EH (cell line): ENCODE measurements around the gene MTARC2.

Experiments
- DNase-seq: peaks from one replicate; pipeline ENCODE4 v3.0.0-alpha.2; 2015; ENCODE audit warnings: low read depth

Gene MTARC2

GRCh38 chr1:220803401-220804201, 55.5 kb downstream of the MTARC2 start:
- peak; percentile 46 for DNase-seq

DNA sequence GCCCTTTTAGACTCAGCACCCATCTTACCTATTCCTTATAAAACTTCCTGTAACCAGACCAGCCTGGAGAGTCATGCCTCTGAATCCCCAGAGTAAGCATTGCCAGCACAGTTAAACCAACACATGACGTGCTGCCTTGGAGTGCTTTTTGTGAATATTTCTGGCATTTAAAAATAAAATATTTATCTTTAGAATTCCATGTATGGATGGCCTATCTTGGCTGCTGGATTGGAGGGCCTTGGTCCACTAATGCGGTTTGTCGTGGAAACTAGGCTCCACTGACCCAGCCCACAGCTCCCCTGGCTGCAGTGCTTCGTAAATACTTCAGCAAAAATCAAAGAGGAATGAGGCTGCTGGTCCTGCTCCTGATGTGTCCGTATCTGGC, 56.1 kb downstream of the MTARC2 start:
- DNase-seq = no peak

DNA sequence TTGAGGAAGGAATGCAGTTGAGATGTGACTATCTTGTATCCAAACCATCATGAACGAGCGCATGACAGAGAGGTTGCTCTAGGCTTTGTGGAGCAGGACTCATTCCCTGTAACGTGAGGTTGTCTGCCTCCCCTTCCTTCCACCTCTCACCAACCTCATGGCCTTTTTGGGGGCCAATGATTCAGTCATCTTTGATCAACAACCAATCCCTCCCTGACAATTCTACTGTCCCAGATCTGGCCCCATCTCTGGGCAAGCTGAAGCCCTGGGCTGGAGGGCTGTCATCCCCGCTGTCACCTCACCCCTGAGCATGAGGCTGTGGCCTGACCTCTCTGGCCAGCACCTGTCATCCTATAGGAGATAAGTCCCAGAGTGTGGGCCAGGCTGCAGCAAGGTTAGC, 58.3 kb downstream of the MTARC2 start:
- DNase-seq = no peak

- DNase-seq = no peak
Observed at GRCh38 chr1:220807726-220808125, 59.6 kb downstream of the MTARC2 start.

- DNase-seq = no peak
Observed at GRCh38 chr1:220808345-220809186, 60.4 kb downstream of the MTARC2 start.

DNA sequence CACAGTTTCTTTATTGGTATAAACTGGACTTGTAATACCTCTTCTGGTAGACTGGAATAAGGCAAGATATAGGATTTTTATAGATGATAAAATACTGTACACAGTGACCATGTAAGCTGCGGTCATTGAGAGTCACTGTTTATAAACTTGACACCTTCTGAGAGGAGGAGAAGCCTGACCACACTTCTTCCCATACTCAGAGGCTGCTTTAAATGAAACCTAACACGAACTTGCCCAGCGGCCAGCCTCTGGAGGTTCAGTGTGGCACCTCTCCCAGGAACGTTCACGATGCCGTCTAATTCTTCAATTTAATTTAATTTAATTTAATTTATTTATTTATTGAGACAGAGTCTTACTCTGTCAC, 61.0 kb downstream of the MTARC2 start:
- DNase-seq = no peak

DNA sequence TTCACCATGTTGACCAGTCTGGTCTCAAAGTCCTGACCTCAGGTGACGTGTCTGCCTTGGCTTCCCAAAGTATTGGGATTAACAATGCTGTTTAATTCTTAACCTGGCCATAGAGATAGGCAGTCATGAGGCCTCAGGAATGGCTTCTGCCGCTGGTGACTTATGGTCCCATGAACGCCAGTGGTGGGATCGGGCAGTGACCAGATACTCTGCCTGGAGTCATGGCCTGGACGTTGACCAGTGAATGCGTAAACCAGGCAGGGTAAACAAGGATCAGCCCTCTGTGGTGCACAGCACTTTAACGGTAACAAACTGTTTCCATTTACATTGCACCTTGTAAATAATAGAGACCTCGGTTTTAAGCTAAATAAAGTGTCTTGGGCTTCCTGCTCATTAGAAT, 61.6 kb downstream of the MTARC2 start:
- DNase-seq = no peak

DNA sequence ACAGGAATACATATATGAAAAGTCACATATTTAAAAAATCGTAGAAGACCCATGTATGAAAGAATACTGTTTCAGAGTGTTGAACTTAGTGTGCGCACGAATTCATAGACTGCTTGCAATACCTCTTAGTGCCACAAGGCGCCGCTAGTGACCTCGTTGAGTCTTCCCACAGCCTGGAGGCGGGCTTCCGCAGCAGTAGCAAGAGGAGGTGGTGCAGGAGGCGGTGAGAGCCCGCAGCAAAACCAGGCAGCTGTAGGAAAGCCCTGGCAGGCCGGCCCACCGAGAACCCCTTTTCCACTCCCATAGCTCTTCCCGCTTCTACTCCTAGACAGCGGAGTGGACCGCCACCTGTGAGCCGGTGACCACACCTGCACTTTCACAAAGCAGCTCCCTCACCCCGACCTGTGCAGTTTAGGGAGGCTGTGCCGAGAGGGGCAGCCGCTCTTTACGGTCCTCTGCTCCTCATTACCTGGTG, 62.1 kb downstream of the MTARC2 start:
- DNase-seq = peak; percentile 83

- DNase-seq = no peak
Observed at GRCh38 chr1:220810963-220811362, 62.8 kb downstream of the MTARC2 start.

DNA sequence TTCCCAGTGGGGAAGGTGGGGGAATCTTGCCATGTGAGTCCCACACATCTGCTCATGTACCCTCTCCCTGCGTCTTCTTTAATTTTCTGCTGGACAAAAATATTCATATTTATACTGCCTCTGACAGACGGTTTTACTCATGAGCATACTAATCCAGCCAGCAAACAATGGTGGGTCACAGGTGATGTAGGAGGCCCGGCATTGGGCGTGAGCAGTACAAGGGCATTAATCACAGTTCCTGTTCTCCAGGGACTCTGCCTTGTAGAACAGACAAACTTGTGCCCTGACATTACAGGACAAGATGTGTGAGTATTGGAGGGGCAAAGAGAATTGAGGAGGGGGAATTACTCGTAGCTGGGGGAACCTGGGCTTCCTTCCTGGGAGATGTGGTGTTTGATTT, 63.6 kb downstream of the MTARC2 start:
- DNase-seq = no peak

GRCh38 chr1:220812308-220812707, 64.2 kb downstream of the MTARC2 start:
- DNase-seq = no peak

GRCh38 chr1:220813013-220813412, 64.9 kb downstream of the MTARC2 start:
- DNase-seq = no peak

- no peak for DNase-seq
Observed at GRCh38 chr1:220815409-220815808, 67.3 kb downstream of the MTARC2 start.

- DNase-seq = peak; percentile 93
Observed at GRCh38 chr1:220817907-220818306, 69.8 kb downstream of the MTARC2 start.

DNA sequence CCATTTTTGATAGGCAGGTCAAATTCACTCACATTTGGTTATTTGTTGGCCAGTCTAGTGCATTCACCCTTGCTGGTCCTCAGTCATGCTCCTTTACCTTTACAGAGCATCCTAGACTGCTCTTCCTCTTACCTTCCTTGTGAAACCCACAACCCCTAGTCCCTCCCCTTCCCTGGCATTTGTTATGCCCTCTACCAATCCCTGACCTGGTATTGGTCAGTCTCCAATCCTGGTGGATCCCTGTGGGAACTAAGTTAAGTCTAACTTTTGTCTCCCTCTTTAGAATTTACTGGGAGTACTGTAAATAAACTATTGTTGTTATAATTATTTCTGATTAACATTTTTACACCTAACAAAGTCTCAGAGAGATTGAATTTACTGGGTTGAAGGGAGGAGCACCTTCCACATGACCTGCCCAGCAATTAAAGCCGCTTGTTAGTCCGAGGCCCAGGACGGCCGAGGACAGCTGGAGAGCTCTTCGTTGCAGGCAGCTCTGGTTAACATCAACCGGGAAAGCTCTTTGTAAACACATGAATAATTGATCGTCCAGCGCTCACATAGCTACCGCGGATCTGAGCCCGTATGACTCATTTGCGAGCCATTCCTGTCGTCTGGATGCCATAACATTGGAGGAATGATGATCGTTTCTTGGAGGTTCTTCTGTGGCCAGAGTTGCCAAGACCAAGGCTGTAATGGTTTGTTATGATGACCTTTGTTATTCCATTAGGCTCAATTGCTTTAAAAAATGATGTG, 70.5 kb downstream of the MTARC2 start:
- DNase-seq = peak; percentile 99

DNA sequence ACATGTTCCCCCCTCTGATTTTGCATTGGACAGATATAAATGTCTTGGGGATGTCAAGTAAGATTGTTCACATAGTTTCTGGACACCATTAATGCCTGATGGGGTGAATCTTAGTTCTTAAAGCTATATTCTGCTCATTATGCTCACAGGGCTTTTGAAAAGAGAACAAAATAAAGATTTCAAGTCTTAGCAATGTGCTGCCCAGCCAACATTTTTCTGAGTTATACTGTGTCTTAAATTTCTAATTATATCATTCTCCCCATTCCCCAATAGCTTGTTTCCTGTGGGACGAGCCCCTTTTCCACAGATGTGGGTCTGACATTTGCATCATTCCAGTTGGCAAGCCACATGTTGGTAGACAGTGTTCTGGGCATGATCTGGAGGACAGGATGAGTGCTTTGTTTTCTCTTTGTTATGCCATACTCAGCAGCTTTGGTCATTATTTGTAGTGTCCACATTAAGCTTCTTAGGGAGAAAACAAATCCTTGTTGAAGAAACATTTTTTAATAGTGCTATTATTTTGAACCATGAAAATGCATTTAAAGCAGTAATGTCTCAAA, 71.4 kb downstream of the MTARC2 start:
- DNase-seq = no peak

GRCh38 chr1:220824031-220824989, 76.2 kb downstream of the MTARC2 start:
- peak; percentile 40 for DNase-seq

GRCh38 chr1:220825819-220826551, 77.9 kb downstream of the MTARC2 start:
- no peak for DNase-seq

DNA sequence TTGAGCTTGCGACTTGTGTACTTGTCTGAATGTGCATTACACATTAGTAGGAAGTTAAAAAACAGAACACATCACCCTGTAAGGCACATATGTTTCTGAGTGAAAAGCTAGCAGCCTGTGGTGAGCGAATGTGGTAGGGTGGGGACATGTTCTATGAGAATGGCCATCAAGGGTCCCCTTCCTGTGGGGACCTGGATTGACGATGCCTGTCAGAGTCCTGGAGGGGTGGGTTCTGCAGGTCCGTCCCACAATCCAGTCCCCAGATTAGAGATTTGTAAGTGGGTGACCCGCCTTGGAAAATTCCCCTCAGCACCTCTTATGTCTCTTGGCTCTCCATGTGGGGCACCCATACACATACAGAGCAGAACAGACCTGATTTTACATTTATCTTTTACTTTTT, 78.6 kb downstream of the MTARC2 start:
- DNase-seq = no peak

DNA sequence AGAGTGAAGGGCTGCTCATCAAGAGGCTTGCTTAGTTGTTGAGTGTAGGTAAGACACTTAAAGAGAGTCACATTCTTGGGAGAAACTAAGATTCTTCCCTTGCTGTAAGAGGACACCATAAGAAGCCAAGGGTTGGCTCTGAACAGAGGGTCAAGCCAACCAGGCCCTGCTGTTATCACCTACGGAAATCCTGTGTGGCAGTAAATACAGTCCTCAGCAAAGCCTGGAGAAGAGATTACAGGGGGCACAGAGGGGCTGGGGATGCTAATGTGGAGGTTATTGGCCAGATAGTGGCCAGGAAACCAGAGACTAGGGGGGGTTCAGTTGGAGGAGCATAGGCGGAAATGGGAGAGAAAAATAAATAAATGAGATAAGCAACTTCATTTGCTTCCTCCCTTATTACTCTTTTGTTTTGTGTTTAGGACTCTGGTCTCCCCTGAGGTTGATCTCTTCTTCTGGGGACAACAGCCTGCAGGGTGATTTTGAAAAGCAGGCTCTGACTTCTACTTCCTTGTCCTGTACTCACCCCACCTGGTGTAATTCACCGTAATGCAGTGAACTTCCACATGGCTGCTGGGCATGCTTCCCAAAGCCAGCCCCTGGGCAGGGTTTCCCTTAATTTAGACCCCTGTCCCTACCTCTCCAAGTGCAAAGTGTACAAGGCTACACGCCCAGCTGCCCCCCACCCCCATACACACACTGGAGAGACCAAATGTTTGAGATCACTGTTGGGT, 79.5 kb downstream of the MTARC2 start:
- DNase-seq = no peak
